ENCODE results near the gene MEIS1.

The MEIS1 gene

DNA sequence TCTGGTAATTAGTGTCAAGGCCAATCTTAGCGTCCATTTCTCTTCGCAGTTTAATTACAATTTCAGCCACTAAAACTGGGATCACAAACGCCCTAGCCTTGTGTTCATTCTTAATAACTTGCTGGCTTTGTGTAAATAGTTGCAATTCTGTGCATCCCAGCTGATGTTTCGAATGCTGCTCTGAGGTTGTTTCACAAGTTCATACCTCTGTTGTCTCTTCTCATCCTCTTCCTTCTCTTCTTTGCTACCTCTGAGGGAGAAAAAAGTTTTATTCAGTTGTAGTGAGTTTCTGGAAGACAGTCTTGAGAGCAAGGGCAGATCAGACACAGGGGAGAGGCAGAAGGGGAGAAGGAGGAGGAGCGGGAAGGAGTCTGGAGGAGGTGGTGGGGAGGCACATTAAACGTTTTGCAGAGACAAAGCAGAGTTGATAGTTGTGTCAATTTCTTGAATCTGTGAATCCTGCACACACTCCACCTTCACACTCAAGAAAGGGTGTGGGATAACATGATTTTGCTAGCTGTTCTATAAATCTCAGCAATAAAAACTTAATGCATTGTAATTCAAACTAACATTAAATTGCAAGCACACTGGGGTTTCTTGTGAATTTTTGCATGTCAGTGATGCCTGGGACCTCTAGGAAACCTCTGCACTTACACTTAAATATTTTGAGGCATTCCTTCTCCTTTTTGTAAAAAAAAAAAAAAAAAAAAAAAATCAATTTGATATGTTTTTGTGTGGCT is 6.8 kb downstream of the MEIS1 start:
- H3K79me2 ChIP-seq (ENCODE audit: control insufficient read depth, insufficient read depth, low read length, poor library complexity) = peaks cover 33% of the 10 kb centered on the region
- H2BK5ac ChIP-seq (ENCODE audit: low read depth, low read length, poor library complexity) = no peak overlapping the region
- peaks cover 51% of the 10 kb centered on the region for H3K79me1 ChIP-seq (ENCODE audit: low read length)
- no peaks in the 10 kb centered on the region for H3K27me3 ChIP-seq (ENCODE audit: insufficient read depth, low read length)
- H3K4me3 ChIP-seq (ENCODE audit: low read depth, low read length) = no peak overlapping the region
- H3K23ac ChIP-seq (ENCODE audit: low read length) = no peak overlapping the region
- H2BK12ac ChIP-seq (ENCODE audit: low read length) = peak overlapping the region; percentile 61
- peak overlapping the region; percentile 78 for H3K4ac ChIP-seq (ENCODE audit: low read depth, low read length)
- H2BK120ac ChIP-seq (ENCODE audit: insufficient read depth, low read length, poor library complexity) = no peak overlapping the region
- no peak for DNase-seq
- no peak overlapping the region for H3K27ac ChIP-seq (ENCODE audit: low read depth, low read length)
- no peaks in the 10 kb centered on the region for H3K9me3 ChIP-seq (ENCODE audit: insufficient read depth, low read depth, low read length)
- H3K18ac ChIP-seq (ENCODE audit: low read length) = no peak overlapping the region
- no peak overlapping the region for H4K12ac ChIP-seq (ENCODE audit: low read depth, low read length)
- H3K14ac ChIP-seq (ENCODE audit: low read length) = no peak overlapping the region
- no peak overlapping the region for H2AFZ ChIP-seq (ENCODE audit: insufficient read depth, low read length, poor library complexity)
- no peak overlapping the region for H2AK5ac ChIP-seq (ENCODE audit: low read length)
- H4K91ac ChIP-seq (ENCODE audit: low read depth, low read length) = no peak overlapping the region
- H3K9ac ChIP-seq (ENCODE audit: low read length) = no peak overlapping the region
- no peak overlapping the region for H4K8ac ChIP-seq (ENCODE audit: low read depth, low read length)
- WGBS (ENCODE audit: extremely low coverage, insufficient coverage, insufficient read length) = no CpG with 5 or more reads among the region's 6 CpGs
- peak overlapping the region; percentile 29 for H3K4me2 ChIP-seq (ENCODE audit: low read length)
- H3K4me1 ChIP-seq (ENCODE audit: control insufficient read depth in 1 of 2, insufficient read depth in 2 of 2, low read length in 2 of 2) = peaks cover 29 to 32% of the 10 kb centered on the region in 2 experiments
- peaks cover 13 to 18% of the 10 kb centered on the region in 2 experiments for H3K36me3 ChIP-seq (ENCODE audit: control insufficient read depth in 1 of 2, insufficient read depth in 2 of 2, low read length in 2 of 2)

- peaks cover 13 to 18% of the 10 kb centered on the region in 2 experiments for H3K36me3 ChIP-seq (ENCODE audit: control insufficient read depth in 1 of 2, insufficient read depth in 2 of 2, low read length in 2 of 2)
- no peak for DNase-seq
- H4K8ac ChIP-seq (ENCODE audit: low read depth, low read length) = no peak overlapping the region
- H3K14ac ChIP-seq (ENCODE audit: low read length) = no peak overlapping the region
- H3K27ac ChIP-seq (ENCODE audit: low read depth, low read length) = no peak overlapping the region
- H4K91ac ChIP-seq (ENCODE audit: low read depth, low read length) = no peak overlapping the region
- H3K27me3 ChIP-seq (ENCODE audit: insufficient read depth, low read length) = no peaks in the 10 kb centered on the region
- no peaks in the 10 kb centered on the region for H3K9me3 ChIP-seq (ENCODE audit: insufficient read depth, low read depth, low read length)
- H3K23ac ChIP-seq (ENCODE audit: low read length) = no peak overlapping the region
- no peak overlapping the region for H2BK12ac ChIP-seq (ENCODE audit: low read length)
- H3K79me1 ChIP-seq (ENCODE audit: low read length) = peaks cover 50% of the 10 kb centered on the region
- H2AK5ac ChIP-seq (ENCODE audit: low read length) = no peak overlapping the region
- no peak overlapping the region for H3K4me2 ChIP-seq (ENCODE audit: low read length)
- no CpG with 5 or more reads among the region's 10 CpGs for WGBS (ENCODE audit: extremely low coverage, insufficient coverage, insufficient read length)
- no peak overlapping the region for H3K9ac ChIP-seq (ENCODE audit: low read length)
- no peak overlapping the region for H3K4ac ChIP-seq (ENCODE audit: low read depth, low read length)
- peaks cover 31% of the 10 kb centered on the region for H3K79me2 ChIP-seq (ENCODE audit: control insufficient read depth, insufficient read depth, low read length, poor library complexity)
- peaks cover 32% of the 10 kb centered on the region in 2 experiments for H3K4me1 ChIP-seq (ENCODE audit: control insufficient read depth in 1 of 2, insufficient read depth in 2 of 2, low read length in 2 of 2)
- H2BK5ac ChIP-seq (ENCODE audit: low read depth, low read length, poor library complexity) = no peak overlapping the region
- no peak overlapping the region for H4K12ac ChIP-seq (ENCODE audit: low read depth, low read length)
- H2BK120ac ChIP-seq (ENCODE audit: insufficient read depth, low read length, poor library complexity) = no peak overlapping the region
- H3K4me3 ChIP-seq (ENCODE audit: low read depth, low read length) = no peak overlapping the region
- no peak overlapping the region for H2AFZ ChIP-seq (ENCODE audit: insufficient read depth, low read length, poor library complexity)
- H3K18ac ChIP-seq (ENCODE audit: low read length) = no peak overlapping the region
Measured at GRCh38 chr2:66442516-66443185, 7.7 kb downstream of the MEIS1 start.

DNA sequence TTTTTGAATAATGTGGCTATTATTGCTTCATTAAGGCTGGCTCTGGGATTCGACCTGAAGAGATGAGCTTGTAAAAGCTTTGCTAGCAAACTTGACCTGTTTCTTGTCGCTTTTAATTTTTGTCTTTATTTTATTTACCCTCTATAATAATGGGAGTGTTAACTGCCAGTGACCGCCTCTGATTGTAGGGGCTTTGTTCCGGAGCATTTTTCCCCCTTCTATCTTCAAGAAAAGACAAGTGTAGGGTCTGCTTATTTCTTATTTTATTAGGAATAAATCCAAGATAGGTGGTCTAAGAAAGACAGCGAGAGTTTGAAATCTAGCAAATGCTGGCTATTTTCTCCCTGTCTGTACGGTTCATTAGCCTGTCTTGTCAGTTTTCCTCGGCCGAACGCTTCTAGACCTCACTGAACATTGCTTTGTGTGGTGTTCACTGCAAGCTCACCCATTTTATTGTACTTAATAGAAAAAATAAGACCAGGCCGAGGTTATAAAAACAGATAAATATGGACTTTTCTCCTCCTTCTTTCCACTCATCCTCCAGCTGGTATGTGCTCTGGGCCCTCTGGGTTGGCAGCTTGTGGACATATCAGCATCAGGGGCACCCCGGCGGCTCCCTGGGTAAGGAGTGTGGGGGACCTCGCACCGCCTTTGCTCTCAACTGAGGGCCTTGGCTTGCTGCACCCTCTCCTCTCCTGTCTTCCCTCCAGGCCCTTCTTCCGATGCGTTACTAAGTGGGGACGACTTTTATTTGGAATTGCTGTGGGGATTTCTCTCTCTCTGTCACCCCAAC is 8.5 kb downstream of the MEIS1 start:
- WGBS (ENCODE audit: extremely low coverage, insufficient coverage, insufficient read length) = no CpG with 5 or more reads among the region's 17 CpGs
- Histone ChIP-seq H4K91ac (ENCODE audit: low read depth, low read length) (peak overlapping the region; percentile 63), H3K79me2 (ENCODE audit: control insufficient read depth, insufficient read depth, low read length, poor library complexity) (peaks cover 27% of the 10 kb centered on the region), H3K4ac (ENCODE audit: low read depth, low read length) (no peak overlapping the region), H3K27me3 (ENCODE audit: insufficient read depth, low read length) (no peaks in the 10 kb centered on the region), H4K8ac (ENCODE audit: low read depth, low read length) (peak overlapping the region; percentile 22), H3K4me1 (ENCODE audit: control insufficient read depth in 1 of 2, insufficient read depth in 2 of 2, low read length in 2 of 2) (peaks cover 32% of the 10 kb centered on the region in 2 experiments), H3K36me3 (ENCODE audit: control insufficient read depth in 1 of 2, insufficient read depth in 2 of 2, low read length in 2 of 2) (peaks cover 11 to 18% of the 10 kb centered on the region in 2 experiments), H3K23ac (ENCODE audit: low read length) (no peak overlapping the region), H3K4me3 (ENCODE audit: low read depth, low read length) (no peak overlapping the region), H3K4me2 (ENCODE audit: low read length) (peak overlapping the region; percentile 40), H2BK5ac (ENCODE audit: low read depth, low read length, poor library complexity) (peak overlapping the region; percentile 11), H2AK5ac (ENCODE audit: low read length) (peak overlapping the region; percentile 2), H3K14ac (ENCODE audit: low read length) (no peak overlapping the region), H3K27ac (ENCODE audit: low read depth, low read length) (peak overlapping the region; percentile 71), H3K9me3 (ENCODE audit: insufficient read depth, low read depth, low read length) (no peaks in the 10 kb centered on the region), H2BK120ac (ENCODE audit: insufficient read depth, low read length, poor library complexity) (peak overlapping the region; percentile 21), H2BK12ac (ENCODE audit: low read length) (no peak overlapping the region), H3K9ac (ENCODE audit: low read length) (no peak overlapping the region), H3K79me1 (ENCODE audit: low read length) (peaks cover 43% of the 10 kb centered on the region), H2AFZ (ENCODE audit: insufficient read depth, low read length, poor library complexity) (no peak overlapping the region), H4K12ac (ENCODE audit: low read depth, low read length) (no peak overlapping the region), H3K18ac (ENCODE audit: low read length) (no peak overlapping the region)
- no peak for DNase-seq
